HepG2 (cell line): ENCODE data around the gene PMEL. TPM values are rescaled to one million over a fixed set of nuclear protein-coding genes. Genes with fewer than 3 reads are reported as not detected.

Source experiments
- CREB1 ChIP-seq, 2 experiments: fragments of 450-650 bp in 1 of 2; IDR thresholded peaks; 2 replicates each; pipeline ENCODE4 v1.6.1; 2016 to 2017; ENCODE audit warnings: control low read depth in 1 of 2, mild to moderate bottlenecking in 1 of 2, missing compliant biosample characterization in 1 of 2, missing genetic modification characterization in 1 of 2
- CTCF ChIP-seq: sonication (generic); formaldehyde crosslinking; IDR thresholded peaks from 2 replicates; pipeline ENCODE4 v1.5.0; 2020; ENCODE audit warnings: mild to moderate bottlenecking, missing genetic modification reagents, moderate library complexity
- DZIP1 ChIP-seq: sonication (generic); formaldehyde crosslinking; IDR thresholded peaks from 2 replicates; pipeline ENCODE4 v1.5.0; 2020; ENCODE audit warnings: mild to moderate bottlenecking, missing genetic modification reagents
- GABPA ChIP-seq, 2 experiments: IDR thresholded peaks; 2 replicates each; pipeline ENCODE4 v1.6.1; 2011 to 2016; ENCODE audit warnings: low read depth in 2 of 2, low read length in 1 of 2, missing biosample characterization in 1 of 2, missing genetic modification characterization in 1 of 2
- HIVEP1 ChIP-seq: sonication (generic); formaldehyde crosslinking; IDR thresholded peaks from 2 replicates; pipeline ENCODE4 v1.4.0; 2020; ENCODE audit warnings: mild to moderate bottlenecking, missing genetic modification reagents
- HNRNPL ChIP-seq: fragments of 200-400 bp; formaldehyde crosslinking; IDR thresholded peaks from 2 replicates; pipeline ENCODE4 v1.6.1; 2017; ENCODE audit warnings: mild to moderate bottlenecking, low read depth, low read length
- MTF2 ChIP-seq: sonication (generic); formaldehyde crosslinking; IDR thresholded peaks from 2 replicates; pipeline ENCODE4 v1.5.0; 2020; ENCODE audit warnings: missing genetic modification reagents, borderline replicate concordance
- MXD4 ChIP-seq: IDR thresholded peaks from 2 replicates; pipeline ENCODE4 v1.6.1; 2016; ENCODE audit warnings: mild to moderate bottlenecking, missing biosample characterization, missing genetic modification reagents
- NR2F2 ChIP-seq: IDR thresholded peaks from 2 replicates; pipeline ENCODE4 v1.6.1; 2012; ENCODE audit warnings: low read depth, inconsistent platforms, borderline replicate concordance
- PHF21A ChIP-seq: sonication (generic); formaldehyde crosslinking; IDR thresholded peaks from 2 replicates; pipeline ENCODE4 v1.5.0; 2020; ENCODE audit warnings: mild to moderate bottlenecking, missing genetic modification reagents
- SAP130 ChIP-seq: IDR thresholded peaks from 2 replicates; pipeline ENCODE4 v1.6.1; 2016; ENCODE audit warnings: low read depth
- SIN3A ChIP-seq: IDR thresholded peaks from 2 replicates; pipeline ENCODE4 v1.6.1; 2011; ENCODE audit warnings: low read depth, mild to moderate bottlenecking, control low read depth, low read length, borderline replicate concordance
- SP2 ChIP-seq: sonication (generic); formaldehyde crosslinking; IDR thresholded peaks from 2 replicates; pipeline ENCODE4 v1.5.1; 2020; ENCODE audit warnings: mild to moderate bottlenecking, missing genetic modification reagents
- THAP8 ChIP-seq: sonication (generic); formaldehyde crosslinking; IDR thresholded peaks from 2 replicates; pipeline ENCODE4 v1.5.1; 2020; ENCODE audit warnings: missing genetic modification reagents, mild to moderate bottlenecking, borderline replicate concordance
- ZNF430 ChIP-seq: sonication (generic); formaldehyde crosslinking; IDR thresholded peaks from 2 replicates; pipeline ENCODE4 v1.9.0; 2021; ENCODE audit warnings: mild to moderate bottlenecking, missing genetic modification reagents
- ZNF572 ChIP-seq: sonication (generic); formaldehyde crosslinking; IDR thresholded peaks from 2 replicates; pipeline ENCODE4 v1.5.1; 2020; ENCODE audit warnings: mild to moderate bottlenecking, missing genetic modification reagents
- ZNF615 ChIP-seq: sonication (generic); formaldehyde crosslinking; IDR thresholded peaks from 2 replicates; pipeline ENCODE4 v1.5.0; 2020; ENCODE audit warnings: mild to moderate bottlenecking, missing genetic modification reagents, borderline replicate concordance
- ZNF740 ChIP-seq: sonication (generic); formaldehyde crosslinking; IDR thresholded peaks from 2 replicates; pipeline ENCODE4 v1.4.0; 2020; ENCODE audit warnings: missing genetic modification reagents
- ZNF766 ChIP-seq: sonication (generic); formaldehyde crosslinking; IDR thresholded peaks from 2 replicates; pipeline ENCODE4 v1.5.0; 2020; ENCODE audit warnings: missing genetic modification reagents, borderline replicate concordance
- ZNF788 ChIP-seq: sonication (generic); formaldehyde crosslinking; IDR thresholded peaks from 2 replicates; pipeline ENCODE4 v1.5.0; 2020; ENCODE audit warnings: mild to moderate bottlenecking, missing genetic modification reagents, borderline replicate concordance
- ZSCAN12 ChIP-seq: sonication (generic); formaldehyde crosslinking; IDR thresholded peaks from 2 replicates; pipeline ENCODE4 v1.9.0; 2021; ENCODE audit warnings: mild to moderate bottlenecking, missing genetic modification reagents
- ZSCAN30 ChIP-seq: sonication (generic); formaldehyde crosslinking; IDR thresholded peaks from 2 replicates; pipeline ENCODE4 v1.5.0; 2020; ENCODE audit warnings: mild to moderate bottlenecking, missing genetic modification reagents
- polyA plus RNA-seq, 8 experiments: library from polyadenylated mRNA; depleted of rRNA in 3 of 8; stranded (reverse) in 7 of 8; unstranded in 1 of 8; fragments of >200 nt; fragmentation: Illumina TruSeq in 4 of 8; extraction: Trizol in 4 of 8; gene quantifications; 2 replicates each; pipeline versions ENCODE4 v1.2.1 to v1.2.3, GENCODE V29; 2011 to 2016; ENCODE audit warnings: low read depth in 4 of 8, missing spikeins in 1 of 8, mixed read lengths in 1 of 8; ENCODE audit not compliant: insufficient read depth in 1 of 8
- total RNA-seq, 5 experiments: library from RNA; depleted of rRNA; stranded (reverse); fragments of >200 nt; fragmentation: Illumina TruSeq; extraction: Trizol; gene quantifications; 2 replicates each; pipeline ENCODE4 v1.2.3, GENCODE V29; 2016; ENCODE audit warnings: low read depth in 1 of 5

Gene PMEL
- total and polyA plus RNA-seq, 2 of the 13 experiments (the other 11 are each of a cell fraction or from before 2014, with no cell fraction given): 0.49 to 3.3 TPM

DNA sequence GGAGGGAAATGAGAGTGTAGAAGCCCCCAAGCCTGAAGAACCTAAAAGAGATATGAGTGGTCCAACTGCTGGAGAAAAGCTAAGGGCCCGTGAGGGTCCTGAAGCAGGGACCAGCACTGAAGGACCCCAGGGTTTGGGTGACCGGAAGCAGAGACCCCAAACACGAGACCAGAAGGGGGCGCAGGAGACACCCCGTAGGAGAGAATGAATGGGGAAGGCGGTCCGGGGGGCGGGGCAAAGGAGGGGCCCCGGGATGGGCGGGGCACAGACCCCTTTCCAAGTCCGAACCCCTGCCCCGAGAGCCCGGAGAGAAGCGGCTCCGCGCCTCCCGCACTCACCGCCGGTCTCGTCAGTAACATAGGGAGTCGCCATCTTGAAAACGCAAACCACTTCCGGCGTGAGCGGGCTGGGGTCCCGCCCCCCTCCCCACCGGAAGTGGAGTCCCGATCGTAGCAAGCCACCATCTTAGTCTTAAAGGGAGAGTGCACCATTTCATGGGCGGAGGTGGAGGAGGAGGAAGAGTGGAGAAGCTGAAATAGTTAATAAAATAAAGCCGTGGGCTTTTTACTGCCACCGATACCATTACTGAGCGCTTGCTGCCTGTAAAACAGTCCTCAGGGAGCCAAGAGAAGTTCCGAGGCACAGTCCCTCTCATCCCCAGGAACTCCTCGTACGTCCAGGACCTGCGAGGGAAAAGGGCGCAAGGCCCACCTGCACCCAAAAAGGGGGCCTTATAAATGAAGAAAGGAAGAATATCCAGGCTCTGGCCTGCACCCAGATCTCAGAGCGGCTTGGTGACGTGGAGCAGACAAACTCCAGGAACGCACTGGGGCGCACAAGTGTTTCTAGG is 38.9 kb downstream of the PMEL start (continued):
- TF ChIP-seq SIN3A (peak; percentile 50; the same call in 1 of the 2 replicates), DZIP1 (CRISPR knock-in tag) (0 out of 2 replicates have a peak, but pooled peaks have one; percentile 8), CTCF (peak; percentile 79), NR2F2 (0 out of 2 replicates have a peak, but pooled peaks have one; percentile 22), ZNF788 (CRISPR knock-in tag) (peak; percentile 51; the same call in 1 of the 2 replicates), MTF2 (CRISPR knock-in tag) (peak; percentile 8; the same call in 1 of the 2 replicates), ZNF740 (CRISPR knock-in tag) (0 out of 2 replicates have a peak, but pooled peaks have one; percentile 27), SP2 (CRISPR knock-in tag) (peak; percentile 70), CREB1 (IDR thresholded peaks at IDR 0.05) (0 out of 2 replicates have a peak, but pooled peaks have one; percentile 4), CREB1 (CRISPR knock-in tag; IDR thresholded peaks at IDR 0.05) (no peak), ZNF766 (CRISPR knock-in tag) (0 out of 2 replicates have a peak, but pooled peaks have one; percentile 41), SAP130 (peak; percentile 77), PHF21A (CRISPR knock-in tag) (peak; percentile 30; the same call in 1 of the 2 replicates), ZNF572 (CRISPR knock-in tag) (0 out of 2 replicates have a peak, but pooled peaks have one; percentile 19), THAP8 (CRISPR knock-in tag) (no peak), MXD4 (CRISPR knock-in tag) (0 out of 2 replicates have a peak, but pooled peaks have one; percentile 25), ZNF430 (peak; percentile 58; the same call in 1 of the 2 replicates), ZSCAN12 (CRISPR knock-in tag) (0 out of 2 replicates have a peak, but pooled peaks have one; percentile 22), ZNF615 (CRISPR knock-in tag) (no peak), GABPA (IDR thresholded peaks at IDR 0.05; ENCODE audit: low read depth, low read length) (peak; percentile 83), GABPA (CRISPR knock-in tag; IDR thresholded peaks at IDR 0.05; ENCODE audit: low read depth) (peak; percentile 96), HNRNPL (0 out of 2 replicates have a peak, but pooled peaks have one; percentile 36), HIVEP1 (CRISPR knock-in tag) (0 out of 2 replicates have a peak, but pooled peaks have one; percentile 9), ZSCAN30 (CRISPR knock-in tag) (no peak; the same call in 1 of the 2 replicates)
